MM.1S (cell line): ENCODE measurements around the gene KAT2A.

ENCODE experiments used
- DNase-seq: peaks from one replicate; pipeline ENCODE4 v3.0.0-alpha.2; 2015
- H2AFZ ChIP-seq: fragments of 300-600 bp; sonication (generic); 2 replicates; pipeline ENCODE4 v1.6.0; 2016; ENCODE audit warnings: antibody characterized with exemption, low read length
- H3F3A ChIP-seq: fragments of 300-600 bp; sonication (generic); 2 replicates; pipeline ENCODE4 v1.6.1; 2016; ENCODE audit warnings: mild to moderate bottlenecking, antibody characterized with exemption, low read length, moderate library complexity, mixed read lengths; ENCODE audit not compliant: insufficient read depth
- H3K27ac ChIP-seq: fragments of 300-600 bp; sonication (generic); 2 replicates; pipeline ENCODE4 v1.5.1; 2016; ENCODE audit warnings: mild to moderate bottlenecking, low read length
- H3K27me3 ChIP-seq: fragments of 300-600 bp; sonication (generic); replicated peaks from 2 replicates; pipeline ENCODE4 v1.6.0; 2016; ENCODE audit warnings: low read length; ENCODE audit not compliant: insufficient read depth
- H3K36me3 ChIP-seq: fragments of 300-600 bp; sonication (generic); replicated peaks from 2 replicates; pipeline ENCODE4 v1.6.1; 2016; ENCODE audit warnings: mild to moderate bottlenecking, low read length, mixed read lengths; ENCODE audit not compliant: insufficient read depth
- H3K4me1 ChIP-seq: fragments of 300-600 bp; sonication (generic); 2 replicates; pipeline ENCODE4 v1.6.1; 2016; ENCODE audit warnings: low read length, mixed read lengths
- H3K4me2 ChIP-seq: fragments of 300-600 bp; sonication (generic); 2 replicates; pipeline ENCODE4 v1.6.0; 2016; ENCODE audit warnings: low read depth, low read length
- H3K4me3 ChIP-seq: fragments of 300-600 bp; sonication (generic); 2 replicates; pipeline ENCODE4 v1.5.1; 2016; ENCODE audit warnings: low read length, mixed read lengths
- H3K79me2 ChIP-seq: fragments of 300-600 bp; sonication (generic); 2 replicates; pipeline ENCODE4 v1.6.1; 2016; ENCODE audit warnings: mixed run types, low read length, mixed read lengths
- H3K9ac ChIP-seq: fragments of 300-600 bp; sonication (generic); 2 replicates; pipeline ENCODE4 v1.6.1; 2016; ENCODE audit warnings: low read length, mixed read lengths
- H3K9me2 ChIP-seq: fragments of 300-600 bp; sonication (generic); replicated peaks from 2 replicates; pipeline ENCODE4 v1.6.1; 2016; ENCODE audit warnings: mild to moderate bottlenecking, low read length, mixed read lengths; ENCODE audit not compliant: insufficient read depth
- H3K9me3 ChIP-seq: fragments of 300-600 bp; sonication (generic); replicated peaks from 2 replicates; pipeline ENCODE4 v1.6.1; 2016; ENCODE audit warnings: mild to moderate bottlenecking, low read length, mixed read lengths; ENCODE audit not compliant: insufficient read depth
- H4K20me1 ChIP-seq: fragments of 300-600 bp; sonication (generic); 2 replicates; pipeline ENCODE4 v1.6.1; 2016; ENCODE audit warnings: mild to moderate bottlenecking, low read length, moderate library complexity, mixed read lengths; ENCODE audit not compliant: insufficient read depth
- EZH2 ChIP-seq: fragments of 300-600 bp; sonication (generic); optimal IDR thresholded peaks from 2 replicates; pipeline ENCODE3; 2017; ENCODE audit warnings: low read depth, mild to moderate bottlenecking, antibody characterized with exemption, low read length, mixed read lengths
- EZH2phosphoT487 ChIP-seq: fragments of 300-600 bp; sonication (generic); IDR thresholded peaks from 2 replicates; pipeline ENCODE4 v1.6.1; 2018; ENCODE audit warnings: antibody characterized with exemption, low read length
- TF ChIP-seq, protein P1 (sequence below): fragments of 300-600 bp; sonication (generic); IDR thresholded peaks from 2 replicates; pipeline ENCODE4 v1.5.1; 2016; ENCODE audit warnings: antibody characterized with exemption, low read length, mixed read lengths

The KAT2A gene

DNA sequence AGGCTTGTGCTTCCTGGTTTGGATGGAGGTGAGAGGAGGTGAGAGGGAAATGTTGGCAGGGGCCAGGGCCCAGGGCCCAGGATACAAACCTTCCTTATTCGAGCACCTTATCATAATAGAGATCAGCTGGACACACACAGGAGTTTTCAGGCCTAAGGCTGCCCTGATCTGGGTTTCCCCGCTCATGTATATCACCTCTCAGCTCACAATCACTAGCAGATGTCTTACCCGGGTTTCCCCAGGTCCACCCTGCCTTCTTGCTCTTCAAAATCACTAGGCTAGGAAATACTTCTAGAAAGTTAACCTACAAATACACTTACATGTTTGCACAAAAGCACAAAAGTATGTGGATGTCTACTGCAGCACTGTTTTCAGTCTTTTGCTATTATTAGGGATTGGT is 5.7 kb upstream of the KAT2A start:
- H3K4me3 ChIP-seq, result no peak overlapping the region
- H3K4me2 ChIP-seq, result no peak overlapping the region
- no peak overlapping the region for H3K9ac ChIP-seq
- H4K20me1 ChIP-seq, result no peaks in the 10 kb centered on the region
- no peak for DNase-seq
- no peaks in the 10 kb centered on the region for H3K9me2 ChIP-seq
- no peaks in the 10 kb centered on the region for H3F3A ChIP-seq
- peaks cover 7% of the 10 kb centered on the region for H3K36me3 ChIP-seq
- no peak overlapping the region for H2AFZ ChIP-seq
- no peaks in the 10 kb centered on the region for H3K27me3 ChIP-seq
- H3K79me2 ChIP-seq, result peaks cover 26% of the 10 kb centered on the region
- no peak overlapping the region for H3K27ac ChIP-seq
- no peaks in the 10 kb centered on the region for H3K9me3 ChIP-seq
- TF ChIP-seq, protein P1, sequence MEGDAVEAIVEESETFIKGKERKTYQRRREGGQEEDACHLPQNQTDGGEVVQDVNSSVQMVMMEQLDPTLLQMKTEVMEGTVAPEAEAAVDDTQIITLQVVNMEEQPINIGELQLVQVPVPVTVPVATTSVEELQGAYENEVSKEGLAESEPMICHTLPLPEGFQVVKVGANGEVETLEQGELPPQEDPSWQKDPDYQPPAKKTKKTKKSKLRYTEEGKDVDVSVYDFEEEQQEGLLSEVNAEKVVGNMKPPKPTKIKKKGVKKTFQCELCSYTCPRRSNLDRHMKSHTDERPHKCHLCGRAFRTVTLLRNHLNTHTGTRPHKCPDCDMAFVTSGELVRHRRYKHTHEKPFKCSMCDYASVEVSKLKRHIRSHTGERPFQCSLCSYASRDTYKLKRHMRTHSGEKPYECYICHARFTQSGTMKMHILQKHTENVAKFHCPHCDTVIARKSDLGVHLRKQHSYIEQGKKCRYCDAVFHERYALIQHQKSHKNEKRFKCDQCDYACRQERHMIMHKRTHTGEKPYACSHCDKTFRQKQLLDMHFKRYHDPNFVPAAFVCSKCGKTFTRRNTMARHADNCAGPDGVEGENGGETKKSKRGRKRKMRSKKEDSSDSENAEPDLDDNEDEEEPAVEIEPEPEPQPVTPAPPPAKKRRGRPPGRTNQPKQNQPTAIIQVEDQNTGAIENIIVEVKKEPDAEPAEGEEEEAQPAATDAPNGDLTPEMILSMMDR, result no peak
- no peak for TF ChIP-seq EZH2
- TF ChIP-seq EZH2phosphoT487, result no peak
- H3K4me1 ChIP-seq, result no peaks in the 10 kb centered on the region

DNA sequence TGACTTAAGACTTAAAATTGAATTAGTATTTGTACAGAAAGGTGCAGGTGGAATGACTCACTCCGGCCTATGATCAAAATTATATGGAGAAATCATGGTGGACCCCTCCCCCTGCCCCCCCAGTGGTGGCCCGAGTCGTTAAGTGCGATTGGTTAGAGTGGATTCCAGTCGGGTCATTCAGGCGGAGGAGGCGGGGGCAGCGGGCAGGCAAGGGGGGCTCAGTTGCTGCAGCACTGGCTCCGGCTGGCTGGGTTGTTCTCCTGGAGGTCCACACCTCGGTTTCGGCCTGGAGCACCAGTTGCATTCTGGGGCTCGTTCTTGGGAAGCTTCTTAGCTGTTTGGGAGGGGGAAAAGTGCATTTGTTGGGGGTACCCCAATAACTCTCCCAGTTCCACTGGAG is 4.4 kb upstream of the KAT2A start:
- DNase-seq, result no peak
- H3K27ac ChIP-seq, result no peak overlapping the region
- no peak for TF ChIP-seq EZH2
- TF ChIP-seq, protein P1, result no peak
- no peak for TF ChIP-seq EZH2phosphoT487
- H3F3A ChIP-seq, result no peaks in the 10 kb centered on the region
- no peaks in the 10 kb centered on the region for H3K9me2 ChIP-seq
- H3K36me3 ChIP-seq, result peaks cover 7% of the 10 kb centered on the region
- H3K4me1 ChIP-seq, result peaks cover 5% of the 10 kb centered on the region
- no peak overlapping the region for H3K4me2 ChIP-seq
- no peaks in the 10 kb centered on the region for H4K20me1 ChIP-seq
- no peaks in the 10 kb centered on the region for H3K27me3 ChIP-seq
- no peak overlapping the region for H2AFZ ChIP-seq
- H3K4me3 ChIP-seq, result no peak overlapping the region
- H3K9ac ChIP-seq, result no peak overlapping the region
- H3K9me3 ChIP-seq, result no peaks in the 10 kb centered on the region
- H3K79me2 ChIP-seq, result peaks cover 14% of the 10 kb centered on the region

DNA sequence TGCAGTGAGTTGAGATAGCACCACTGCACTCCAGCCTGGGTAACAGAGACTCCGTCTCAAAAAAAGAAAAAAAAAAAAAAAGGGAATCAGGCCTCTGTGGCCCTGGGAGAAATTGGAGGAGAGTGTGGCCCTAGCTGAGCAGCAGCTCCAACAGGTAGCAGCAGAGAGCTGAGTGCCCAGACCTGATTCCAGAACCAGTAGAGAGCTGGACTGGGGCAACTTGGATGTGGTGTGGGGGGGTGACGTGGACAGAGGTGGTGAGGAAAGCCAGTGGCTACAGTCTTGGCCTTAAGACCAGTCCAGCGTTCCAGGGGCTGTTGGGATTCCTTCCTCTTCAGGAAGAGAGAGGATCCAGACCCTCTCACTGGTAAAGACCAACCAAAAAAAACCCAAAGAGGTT is 3.1 kb upstream of the KAT2A start:
- Histone ChIP-seq H3K79me2 (peaks cover 9% of the 10 kb centered on the region), H3K4me2 (no peak overlapping the region), H3K9me2 (no peaks in the 10 kb centered on the region), H2AFZ (no peak overlapping the region), H3K9me3 (no peaks in the 10 kb centered on the region), H3F3A (no peaks in the 10 kb centered on the region), H3K36me3 (no peaks in the 10 kb centered on the region), H4K20me1 (no peaks in the 10 kb centered on the region), H3K4me1 (peaks cover 12% of the 10 kb centered on the region), H3K9ac (no peak overlapping the region), H3K27me3 (no peaks in the 10 kb centered on the region), H3K27ac (no peak overlapping the region), H3K4me3 (no peak overlapping the region)
- no peak for DNase-seq
- TF ChIP-seq, protein P1, result no peak
- TF ChIP-seq EZH2, result no peak
- no peak for TF ChIP-seq EZH2phosphoT487
